HUES6 (cell line): ENCODE measurements around the gene ACVR1.
"Not testable (repeated sequence)": the region's sequence is repeated elsewhere in the genome, so short reads cannot be mapped to it uniquely, and the experiment has no call there.

Experiments used
- H3K27ac ChIP-seq: 2 replicates; pipeline ENCODE4 v1.7.0; 2013; ENCODE audit warnings: low read depth, mild to moderate bottlenecking, low read length, inconsistent platforms
- H3K27me3 ChIP-seq: 2 replicates; pipeline ENCODE4 v1.6.1; 2013; ENCODE audit warnings: low read length; ENCODE audit not compliant: control insufficient read depth, insufficient read depth
- H3K36me3 ChIP-seq: 2 replicates; pipeline ENCODE4 v1.6.1; 2013; ENCODE audit warnings: low read length; ENCODE audit not compliant: control insufficient read depth, insufficient read depth
- H3K4me1 ChIP-seq: 2 replicates; pipeline ENCODE4 v1.6.1; 2013; ENCODE audit warnings: low read length; ENCODE audit not compliant: control insufficient read depth, insufficient read depth
- H3K4me3 ChIP-seq: 2 replicates; pipeline ENCODE4 v1.5.1; 2013; ENCODE audit warnings: low read depth, low read length
- H3K9ac ChIP-seq: one replicate; pipeline ENCODE4 v1.6.1; 2013; ENCODE audit warnings: mild to moderate bottlenecking, low read length
- H3K9me3 ChIP-seq: 2 replicates; pipeline ENCODE4 v1.6.1; 2013; ENCODE audit warnings: low read depth, low read length; ENCODE audit not compliant: control insufficient read depth, insufficient read depth

Gene ACVR1

DNA sequence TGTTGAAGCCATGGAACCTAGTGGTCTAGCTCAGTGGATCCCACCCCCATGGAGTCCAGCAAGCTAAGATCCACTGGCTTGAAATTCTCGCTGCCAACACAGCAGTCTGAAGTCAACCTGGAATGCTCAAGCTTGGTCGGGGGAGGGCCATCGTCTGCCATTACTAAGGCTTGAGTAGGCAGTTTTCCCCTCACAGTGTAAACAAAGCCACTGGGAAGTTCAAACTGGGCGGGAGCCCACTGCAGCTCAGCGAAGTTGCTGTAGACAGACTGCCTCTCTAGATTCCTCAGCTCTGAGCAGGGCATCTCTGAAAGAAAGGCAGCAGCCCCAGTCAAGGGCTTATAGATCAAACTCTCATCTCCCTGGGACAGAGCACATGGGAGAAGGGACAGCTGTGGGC is 171.5 kb downstream of the ACVR1 start:
- not testable (repeated sequence) for H3K4me1 ChIP-seq, H3K27me3 ChIP-seq, H3K9ac ChIP-seq, H3K27ac ChIP-seq, H3K36me3 ChIP-seq, H3K9me3 ChIP-seq, H3K4me3 ChIP-seq

GRCh38 chr2:157704148-157704547 is 172.0 kb downstream of the ACVR1 start:
- H3K27me3 ChIP-seq, H3K4me1 ChIP-seq, H3K4me3 ChIP-seq, H3K36me3 ChIP-seq, H3K9me3 ChIP-seq, H3K27ac ChIP-seq, H3K9ac ChIP-seq: not testable (repeated sequence)

- Histone ChIP-seq H3K9me3 (peaks cover 5% of the 10 kb centered on the region; the same call in 1 of the 2 replicates), H3K4me3 (no peak overlapping the region), H3K27ac (no peak overlapping the region), H3K27me3 (peaks cover 15% of the 10 kb centered on the region), H3K9ac (no peak overlapping the region), H3K36me3 (no peaks in the 10 kb centered on the region), H3K4me1 (peaks cover 5% of the 10 kb centered on the region; the same call in 1 of the 2 replicates)
Measured at GRCh38 chr2:157699806-157700205, 176.3 kb downstream of the ACVR1 start.

- no peak overlapping the region for H3K27ac ChIP-seq
- H3K9ac ChIP-seq = no peak overlapping the region
- no peaks in the 10 kb centered on the region for H3K4me1 ChIP-seq
- H3K27me3 ChIP-seq = peaks cover 15% of the 10 kb centered on the region
- H3K4me3 ChIP-seq = no peak overlapping the region
- peaks cover 2% of the 10 kb centered on the region; the same call in 1 of the 2 replicates for H3K9me3 ChIP-seq
- no peaks in the 10 kb centered on the region for H3K36me3 ChIP-seq
Measured at GRCh38 chr2:157699009-157699408, 177.1 kb downstream of the ACVR1 start.

GRCh38 chr2:157698430-157698829 is 177.7 kb downstream of the ACVR1 start:
- H3K27me3 ChIP-seq = peaks cover 20% of the 10 kb centered on the region
- H3K36me3 ChIP-seq = no peaks in the 10 kb centered on the region
- H3K9ac ChIP-seq = no peak overlapping the region
- H3K4me1 ChIP-seq = no peaks in the 10 kb centered on the region
- H3K4me3 ChIP-seq = no peak overlapping the region
- H3K27ac ChIP-seq = no peak overlapping the region
- no peaks in the 10 kb centered on the region for H3K9me3 ChIP-seq

- Histone ChIP-seq H3K27ac (no peak overlapping the region), H3K9ac (no peak overlapping the region), H3K9me3 (no peaks in the 10 kb centered on the region), H3K27me3 (peaks cover 40% of the 10 kb centered on the region), H3K4me1 (no peaks in the 10 kb centered on the region), H3K4me3 (no peak overlapping the region), H3K36me3 (no peaks in the 10 kb centered on the region)
Measured at GRCh38 chr2:157696036-157696435, 180.1 kb downstream of the ACVR1 start.

DNA sequence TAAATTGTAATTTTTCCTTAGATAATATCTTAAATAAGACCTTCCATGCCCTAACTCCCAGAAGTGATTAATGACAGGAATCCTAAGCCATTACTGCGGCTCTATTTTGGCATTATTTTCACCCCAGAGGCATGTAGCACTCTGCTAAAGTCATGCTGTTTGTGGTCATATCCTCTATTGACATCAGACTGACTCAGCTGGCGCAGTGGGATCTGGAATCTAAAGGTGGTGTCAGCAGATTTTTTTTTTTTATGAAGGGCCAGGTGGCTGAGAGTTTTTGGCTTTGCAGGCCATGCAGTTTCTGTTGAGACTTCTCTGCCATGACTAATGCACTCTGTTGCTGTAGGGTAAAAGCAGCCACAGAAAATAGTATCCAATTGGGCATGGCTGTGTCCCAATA is 183.4 kb downstream of the ACVR1 start:
- H3K4me1 ChIP-seq = no peaks in the 10 kb centered on the region
- 0 out of 2 replicates have a peak, but pooled peaks cover 3% of the 10 kb centered on the region for H3K9me3 ChIP-seq
- H3K27ac ChIP-seq = no peak overlapping the region
- no peak overlapping the region for H3K9ac ChIP-seq
- peaks cover 67% of the 10 kb centered on the region for H3K27me3 ChIP-seq
- H3K4me3 ChIP-seq = no peak overlapping the region
- H3K36me3 ChIP-seq = no peaks in the 10 kb centered on the region

DNA sequence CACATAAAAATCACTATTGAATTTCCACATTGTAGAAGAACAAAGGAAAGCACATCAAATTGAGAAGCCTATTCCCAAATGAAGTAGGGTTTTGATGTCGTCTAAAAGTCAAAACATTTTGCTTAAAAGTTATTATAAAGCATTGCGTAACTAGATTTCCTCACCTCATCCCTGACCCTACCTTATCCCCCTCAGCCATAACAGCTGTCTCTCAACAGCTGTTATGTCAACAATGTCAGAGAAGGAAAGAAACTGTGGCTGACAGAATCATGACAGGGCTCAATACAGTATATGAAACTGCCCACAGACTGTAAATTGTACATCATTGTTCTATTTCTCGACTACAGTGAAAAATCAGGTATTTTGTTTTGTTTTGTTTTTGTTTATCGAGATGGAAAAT is 184.4 kb downstream of the ACVR1 start:
- Histone ChIP-seq H3K36me3 (no peaks in the 10 kb centered on the region), H3K9me3 (0 out of 2 replicates have a peak, but pooled peaks cover 3% of the 10 kb centered on the region), H3K4me1 (no peaks in the 10 kb centered on the region), H3K9ac (no peak overlapping the region), H3K4me3 (no peak overlapping the region), H3K27ac (no peak overlapping the region), H3K27me3 (peaks cover 78% of the 10 kb centered on the region)

DNA sequence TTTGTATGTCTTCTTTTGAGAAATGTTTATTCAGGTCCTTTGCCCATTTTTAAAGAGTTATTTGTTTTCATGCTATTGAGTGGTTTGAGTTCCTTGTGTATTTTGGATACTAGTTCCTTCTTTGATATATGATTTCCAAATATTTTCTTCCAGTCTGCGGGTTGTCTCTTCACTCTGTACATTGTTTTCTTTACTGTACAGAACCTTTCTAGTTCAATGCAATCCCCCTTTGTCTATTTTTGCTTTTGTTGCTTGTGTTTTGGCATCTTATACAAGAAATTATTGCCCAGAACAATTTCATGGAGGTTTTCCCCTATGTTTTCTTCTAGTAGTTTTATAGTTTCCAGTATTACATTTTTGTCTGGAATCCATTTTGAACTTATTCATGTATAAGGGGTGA is 185.0 kb downstream of the ACVR1 start:
- Histone ChIP-seq H3K4me1 (no peaks in the 10 kb centered on the region), H3K27me3 (peaks cover 80% of the 10 kb centered on the region), H3K9me3 (0 out of 2 replicates have a peak, but pooled peaks cover 3% of the 10 kb centered on the region), H3K36me3 (no peaks in the 10 kb centered on the region), H3K27ac (no peak overlapping the region), H3K4me3 (no peak overlapping the region), H3K9ac (no peak overlapping the region)
